Muscle of back (tissue), 11 donors: ENCODE data around the gene TIAM1. TPM values are rescaled to one million over a fixed set of nuclear protein-coding genes. Genes with fewer than 3 reads are reported as not detected.

Experiments used
- DNase-seq, 3 donors: peaks; one replicate each; pipeline versions ENCODE4 v3.0.0 to v3.0.0-alpha.2; 2013
- polyA plus RNA-seq, 10 donors: library from polyadenylated mRNA; unstranded; fragments of 120-200 nt; gene quantifications; one replicate each; pipeline ENCODE4 v1.2.1, GENCODE V29; 2013; ENCODE audit not compliant: insufficient read length in 10 of 10

Gene TIAM1
- polyA plus RNA-seq, 10 donors = 8.6 to 23.1 (median 12.9) TPM

DNA sequence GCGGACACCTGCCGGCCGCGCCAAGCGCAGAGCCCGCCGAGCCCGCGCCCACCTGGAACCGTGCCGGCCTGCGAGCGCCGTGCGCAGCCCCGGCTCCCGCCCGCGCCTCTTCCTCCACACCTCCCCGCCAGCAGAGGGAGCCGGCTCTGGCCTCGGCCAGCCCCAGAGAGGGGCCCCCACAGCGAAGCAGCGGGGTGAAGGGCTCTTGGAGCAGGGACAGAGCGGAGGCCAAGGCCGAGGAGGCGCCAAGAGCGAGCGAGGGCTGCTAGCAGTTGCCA, 255.6 kb downstream of the TIAM1 start:
- DNase-seq = no peak

GRCh38 chr21:31087639-31088473, 256.2 kb downstream of the TIAM1 start:
- no peak for DNase-seq

DNA sequence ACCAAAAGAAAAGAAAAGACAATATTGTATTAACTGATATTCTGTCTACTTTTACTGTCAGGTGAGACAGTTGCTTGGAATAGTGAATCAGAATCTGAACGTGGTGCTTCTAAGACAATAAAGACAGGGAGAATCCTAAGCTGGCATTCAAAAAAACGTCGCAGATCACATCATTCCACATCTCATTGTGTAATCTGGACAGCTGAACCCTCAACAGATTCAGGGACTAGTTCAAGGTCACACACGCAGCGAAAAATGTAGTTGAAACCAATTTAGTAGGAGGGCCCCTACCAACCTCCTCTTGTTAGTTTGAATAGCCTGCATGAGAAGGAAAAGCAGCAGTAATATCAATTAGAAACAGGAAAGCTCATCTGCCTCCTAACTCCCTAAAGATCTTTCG, 259.4 kb downstream of the TIAM1 start:
- no peak for DNase-seq

DNA sequence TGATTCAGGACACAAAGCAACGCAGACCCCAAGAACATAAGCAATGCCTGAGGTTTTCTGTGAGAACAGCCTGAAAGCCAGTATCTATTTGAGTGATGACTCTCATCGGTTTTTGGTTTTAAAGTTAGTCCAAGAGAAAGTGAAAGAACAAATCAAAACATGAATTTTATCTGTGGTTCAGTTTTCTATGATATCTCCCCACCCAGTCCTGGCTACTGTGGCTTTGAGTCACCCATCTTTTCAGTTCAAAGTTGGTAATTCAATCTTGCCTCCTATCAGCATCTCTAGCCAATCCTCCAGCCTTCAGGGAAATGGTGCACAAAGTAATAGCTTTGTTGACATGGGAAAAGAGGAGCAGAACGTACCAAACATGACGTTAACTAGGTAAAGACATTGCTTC, 265.3 kb downstream of the TIAM1 start:
- DNase-seq = no peak

DNA sequence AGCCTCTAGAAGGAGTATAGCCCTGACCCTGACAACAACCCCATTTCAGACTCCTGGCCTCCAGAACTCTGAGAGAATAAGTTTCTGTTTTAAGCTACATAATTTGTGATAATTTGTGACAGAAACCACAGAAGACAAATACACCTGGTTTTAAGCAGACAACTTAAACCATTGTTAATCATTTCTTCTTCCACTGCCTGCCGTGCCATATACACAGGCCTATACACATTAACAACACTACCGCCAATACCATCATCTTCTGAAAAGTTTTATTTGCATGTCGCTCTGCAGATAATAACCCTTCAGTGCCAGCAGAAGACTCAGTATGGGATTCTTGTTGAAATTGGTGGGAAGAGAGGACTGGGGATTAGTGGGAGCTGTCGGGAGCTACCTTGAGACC, 265.8 kb downstream of the TIAM1 start:
- DNase-seq = no peak

DNA sequence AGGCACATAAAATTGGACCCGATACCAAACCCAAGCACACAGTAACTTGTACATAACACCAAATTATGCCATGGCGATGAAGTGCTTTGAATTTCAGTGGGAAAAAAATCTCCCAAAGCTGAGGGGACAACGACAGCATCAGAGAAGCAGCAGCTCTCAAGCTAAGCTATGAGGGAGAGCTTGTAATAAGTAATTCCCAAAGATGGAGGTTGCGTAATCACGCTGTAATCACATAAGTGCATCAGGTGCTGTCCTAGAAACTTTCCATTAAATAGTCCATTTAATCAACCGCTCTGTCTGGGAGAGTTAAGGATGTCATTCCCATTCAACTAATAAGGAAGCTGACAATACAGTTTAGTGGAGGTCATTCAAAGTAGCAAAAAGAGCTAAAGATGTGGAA, 268.2 kb downstream of the TIAM1 start:
- no peak for DNase-seq

- DNase-seq = no peak
Observed at GRCh38 chr21:31072533-31072932, 271.5 kb downstream of the TIAM1 start.
